Measurements from ENCODE around the gene MGAT3. TPM values are rescaled to one million over a fixed set of nuclear protein-coding genes. Genes with fewer than 3 reads are reported as not detected.

The MGAT3 gene
- total RNA-seq, 2 experiments from 2014 or later, result 12.8 to 15.5 TPM

- H3K9me3 Mint-ChIP-seq, result no peaks in the 10 kb centered on the region
- no peak overlapping the region for H3K4me3 Mint-ChIP-seq
- peaks cover 28% of the 10 kb centered on the region for H3K36me3 Mint-ChIP-seq (ENCODE audit: low read depth)
- no peak for DNase-seq
- CTCF ChIA-PET, result interaction anchor here (0.8 kb wide), 1 partner anchor 31 kb away, joined by 3 read pairs; the partner anchor contains the start of gene TAB1
- H3K4me1 Mint-ChIP-seq, result no peaks in the 10 kb centered on the region
- no peaks in the 10 kb centered on the region for H3K27me3 Mint-ChIP-seq
- POLR2A ChIA-PET, result no interaction called here
- peak overlapping the region; percentile 69 for H3K27ac Mint-ChIP-seq
Observed at GRCh38 chr22:39430576-39431150, 26.1 kb upstream of the MGAT3 start.

GRCh38 chr22:39431216-39431801 is 25.5 kb upstream of the MGAT3 start:
- Mint-ChIP-seq H3K27me3 (no peaks in the 10 kb centered on the region), H3K4me3 (no peak overlapping the region), H3K27ac (peak overlapping the region; percentile 69), H3K4me1 (no peaks in the 10 kb centered on the region), H3K36me3 (ENCODE audit: low read depth) (peaks cover 26% of the 10 kb centered on the region), H3K9me3 (no peaks in the 10 kb centered on the region)
- CTCF ChIA-PET, result interaction anchor here (0.8 kb wide), 1 partner anchor 32 kb away, joined by 3 read pairs; the partner anchor contains the start of gene TAB1
- POLR2A ChIA-PET, result no interaction called here
- DNase-seq, result no peak

GRCh38 chr22:39431821-39432251 is 25.0 kb upstream of the MGAT3 start:
- Mint-ChIP-seq H3K36me3 (ENCODE audit: low read depth) (peaks cover 22% of the 10 kb centered on the region), H3K9me3 (no peaks in the 10 kb centered on the region), H3K4me1 (peaks cover 2% of the 10 kb centered on the region), H3K27ac (no peak overlapping the region), H3K4me3 (no peak overlapping the region), H3K27me3 (no peaks in the 10 kb centered on the region)
- no peak for DNase-seq
- POLR2A ChIA-PET, result interaction anchor here (0.5 kb wide), 1 partner anchor 19 kb away, joined by 3 read pairs; no protein-coding TSS in a partner anchor
- CTCF ChIA-PET, result no interaction called here

GRCh38 chr22:39432361-39432811 is 24.4 kb upstream of the MGAT3 start:
- H3K4me1 Mint-ChIP-seq, result peaks cover 6% of the 10 kb centered on the region
- no peak for DNase-seq
- peaks cover 17% of the 10 kb centered on the region for H3K36me3 Mint-ChIP-seq (ENCODE audit: low read depth)
- peak overlapping the region; percentile 17 for H3K27ac Mint-ChIP-seq
- CTCF ChIA-PET, result no interaction called here
- no peak overlapping the region for H3K4me3 Mint-ChIP-seq
- POLR2A ChIA-PET, result interaction anchor here (0.5 kb wide), 1 partner anchor 20 kb away, joined by 3 read pairs; no protein-coding TSS in a partner anchor
- H3K27me3 Mint-ChIP-seq, result no peaks in the 10 kb centered on the region
- no peaks in the 10 kb centered on the region for H3K9me3 Mint-ChIP-seq

- DNase-seq, result no peak
- Mint-ChIP-seq H3K36me3 (ENCODE audit: low read depth) (peaks cover 9% of the 10 kb centered on the region), H3K4me1 (peaks cover 16% of the 10 kb centered on the region), H3K4me3 (no peak overlapping the region), H3K27ac (no peak overlapping the region), H3K27me3 (peaks cover 5% of the 10 kb centered on the region), H3K9me3 (no peaks in the 10 kb centered on the region)
- ChIA-PET POLR2A (no interaction called here), CTCF (interaction anchor here (1.0 kb wide), 1 partner anchor 15 kb away, joined by 4 read pairs; no protein-coding TSS in a partner anchor)
Observed at GRCh38 chr22:39433476-39434242, 23.2 kb upstream of the MGAT3 start.

GRCh38 chr22:39434243-39434653 is 22.6 kb upstream of the MGAT3 start:
- Mint-ChIP-seq H3K27me3 (peaks cover 10% of the 10 kb centered on the region), H3K36me3 (ENCODE audit: low read depth) (peaks cover 9% of the 10 kb centered on the region), H3K4me1 (peaks cover 22% of the 10 kb centered on the region), H3K27ac (no peak overlapping the region), H3K9me3 (no peaks in the 10 kb centered on the region), H3K4me3 (no peak overlapping the region)
- ChIA-PET CTCF (interaction anchor here (1.4 kb wide), 1 partner anchor 24 kb away, joined by 3 read pairs; no protein-coding TSS in a partner anchor), POLR2A (no interaction called here)
- no peak for DNase-seq

GRCh38 chr22:39434721-39435120 is 22.1 kb upstream of the MGAT3 start:
- no peaks in the 10 kb centered on the region for H3K9me3 Mint-ChIP-seq
- POLR2A ChIA-PET, result no interaction called here
- H3K4me1 Mint-ChIP-seq, result peaks cover 24% of the 10 kb centered on the region
- H3K4me3 Mint-ChIP-seq, result no peak overlapping the region
- CTCF ChIA-PET, result interaction anchor here (1.4 kb wide), 1 partner anchor 24 kb away, joined by 3 read pairs; no protein-coding TSS in a partner anchor
- H3K36me3 Mint-ChIP-seq (ENCODE audit: low read depth), result peaks cover 9% of the 10 kb centered on the region
- peaks cover 12% of the 10 kb centered on the region for H3K27me3 Mint-ChIP-seq
- DNase-seq, result no peak
- H3K27ac Mint-ChIP-seq, result no peak overlapping the region

GRCh38 chr22:39435616-39436015 is 21.2 kb upstream of the MGAT3 start:
- peaks cover 12% of the 10 kb centered on the region for H3K27me3 Mint-ChIP-seq
- H3K27ac Mint-ChIP-seq, result peak overlapping the region; percentile 41
- H3K36me3 Mint-ChIP-seq (ENCODE audit: low read depth), result peaks cover 4% of the 10 kb centered on the region
- H3K9me3 Mint-ChIP-seq, result no peaks in the 10 kb centered on the region
- peaks cover 24% of the 10 kb centered on the region for H3K4me1 Mint-ChIP-seq
- no peak overlapping the region for H3K4me3 Mint-ChIP-seq
- CTCF ChIA-PET, result interaction anchor here (1.4 to 1.5 kb wide), 2 partner anchors 25 to 119 kb away, joined by 3 to 5 read pairs; no protein-coding TSS in a partner anchor
- no peak for DNase-seq
- POLR2A ChIA-PET, result no interaction called here

GRCh38 chr22:39437791-39438704 is 18.8 kb upstream of the MGAT3 start:
- no peak overlapping the region for H3K4me3 Mint-ChIP-seq
- peaks cover 15% of the 10 kb centered on the region for H3K27me3 Mint-ChIP-seq

GRCh38 chr22:39439170-39439569 is 17.6 kb upstream of the MGAT3 start:
- no peak for DNase-seq
- no peaks in the 10 kb centered on the region for H3K9me3 Mint-ChIP-seq
- no peak overlapping the region for H3K4me3 Mint-ChIP-seq
- no peaks in the 10 kb centered on the region for H3K36me3 Mint-ChIP-seq (ENCODE audit: low read depth)
- POLR2A ChIA-PET, result interaction anchor here (0.6 kb wide), 1 partner anchor 105 kb away, joined by 3 read pairs; no protein-coding TSS in a partner anchor
- H3K4me1 Mint-ChIP-seq, result peaks cover 31% of the 10 kb centered on the region
- CTCF ChIA-PET, result interaction anchor here (0.6 to 1.5 kb wide), 2 partner anchors 28 to 29 kb away, joined by 3 to 4 read pairs; no protein-coding TSS in a partner anchor
- H3K27me3 Mint-ChIP-seq, result peaks cover 15% of the 10 kb centered on the region
- peak overlapping the region; percentile 14 for H3K27ac Mint-ChIP-seq

More at GRCh38 chr22:39437791-39438704, 18.8 kb upstream of the MGAT3 start:
- no peaks in the 10 kb centered on the region for H3K9me3 Mint-ChIP-seq
- peaks cover 28% of the 10 kb centered on the region for H3K4me1 Mint-ChIP-seq
- H3K36me3 Mint-ChIP-seq (ENCODE audit: low read depth), result no peaks in the 10 kb centered on the region
- peak overlapping the region; percentile 54 for H3K27ac Mint-ChIP-seq
- POLR2A ChIA-PET, result no interaction called here
- DNase-seq, result no peak
- CTCF ChIA-PET, result interaction anchor here (0.6 to 1.5 kb wide), 5 partner anchors 10 to 292 kb away, joined by 3 to 4 read pairs (median 3); no protein-coding TSS in a partner anchor

GRCh38 chr22:39443398-39443797 is 13.4 kb upstream of the MGAT3 start:
- Mint-ChIP-seq H3K4me3 (no peak overlapping the region), H3K36me3 (ENCODE audit: low read depth) (peaks cover 3% of the 10 kb centered on the region), H3K27ac (no peak overlapping the region), H3K27me3 (peaks cover 13% of the 10 kb centered on the region), H3K4me1 (peaks cover 43% of the 10 kb centered on the region), H3K9me3 (no peaks in the 10 kb centered on the region)
- no peak for DNase-seq
- CTCF ChIA-PET, result no interaction called here
- POLR2A ChIA-PET, result no interaction called here

GRCh38 chr22:39444247-39444800 is 12.5 kb upstream of the MGAT3 start:
- Mint-ChIP-seq H3K4me3 (no peak overlapping the region), H3K36me3 (ENCODE audit: low read depth) (peaks cover 3% of the 10 kb centered on the region), H3K27me3 (peaks cover 4% of the 10 kb centered on the region), H3K9me3 (no peaks in the 10 kb centered on the region), H3K4me1 (peaks cover 43% of the 10 kb centered on the region), H3K27ac (no peak overlapping the region)
- POLR2A ChIA-PET, result no interaction called here
- no peak for DNase-seq
- CTCF ChIA-PET, result interaction anchor here (1.0 to 1.6 kb wide), 4 partner anchors 8 to 85 kb away, joined by 3 read pairs; no protein-coding TSS in a partner anchor

Data from activated CD4-positive, alpha-beta T cell treated with anti-CD3 and anti-CD28 coated beads, Interleukin-2, amount 10 ng/mL, durations not matched to agents 7 days and 5 days (primary cell).